HEK293T (cell line): ENCODE data around the gene ANTXRL.

Source experiments
- CTCF ChIA-PET: fragments of 350-600 bp; formaldehyde crosslinking; extraction: SDS; loops from one replicate; lab custom pipeline; 2021; ENCODE audit warnings: antibody characterized with exemption, inconsistent platforms; lab: Yijun Ruan, JAX
- POLR2A ChIA-PET: fragments of 350-600 bp; formaldehyde crosslinking; extraction: SDS; loops from one replicate; lab custom pipeline; 2020; ENCODE audit warnings: antibody characterized with exemption, inconsistent platforms; lab: Yijun Ruan, JAX
- DNase-seq: peaks from one replicate; pipeline ENCODE4 v3.0.0; 2012; ENCODE audit warnings: mixed read lengths; ENCODE audit errors: extremely low spot score
- ARNT ChIP-seq: fragments of 450-650 bp; IDR thresholded peaks from 2 replicates; pipeline ENCODE4 v1.6.1; 2017; ENCODE audit warnings: mild to moderate bottlenecking
- BHLHE40 ChIP-seq: fragments of 450-650 bp; IDR thresholded peaks from 2 replicates; pipeline ENCODE4 v1.6.1; 2016; ENCODE audit warnings: mild to moderate bottlenecking, moderate library complexity, borderline replicate concordance
- CTBP1 ChIP-seq: fragments of 450-650 bp; IDR thresholded peaks from 2 replicates; pipeline ENCODE4 v1.6.1; 2016; ENCODE audit warnings: borderline replicate concordance
- ELF4 ChIP-seq: fragments of 450-650 bp; IDR thresholded peaks from 2 replicates; pipeline ENCODE4 v1.6.1; 2017; ENCODE audit warnings: antibody characterized with exemption
- FOXA1 ChIP-seq: fragments of 450-650 bp; IDR thresholded peaks from 2 replicates; pipeline ENCODE4 v1.6.1; 2016; ENCODE audit warnings: mild to moderate bottlenecking
- FOXK2 ChIP-seq: fragments of 450-650 bp; IDR thresholded peaks from 2 replicates; pipeline ENCODE4 v1.6.1; 2016; ENCODE audit warnings: mild to moderate bottlenecking
- FOXM1 ChIP-seq: fragments of 450-650 bp; IDR thresholded peaks from 2 replicates; pipeline ENCODE4 v1.6.1; 2017; ENCODE audit warnings: mild to moderate bottlenecking, borderline replicate concordance
- HDGF ChIP-seq: fragments of 450-650 bp; IDR thresholded peaks from 2 replicates; pipeline ENCODE4 v1.6.1; 2017; ENCODE audit warnings: antibody characterized with exemption, borderline replicate concordance
- L3MBTL2 ChIP-seq: fragments of 450-650 bp; conservative IDR thresholded peaks from 2 replicates; pipeline ENCODE4 v1.6.1; 2016; ENCODE audit warnings: mild to moderate bottlenecking
- LEF1 ChIP-seq: fragments of 450-650 bp; IDR thresholded peaks from 2 replicates; pipeline ENCODE4 v1.6.1; 2017; ENCODE audit warnings: mild to moderate bottlenecking, borderline replicate concordance
- NFRKB ChIP-seq: fragments of 450-650 bp; IDR thresholded peaks from 2 replicates; pipeline ENCODE4 v1.6.1; 2016; ENCODE audit warnings: mild to moderate bottlenecking, moderate library complexity
- SP1 ChIP-seq: fragments of 450-650 bp; IDR thresholded peaks from 2 replicates; pipeline ENCODE4 v1.6.1; 2017
- SUZ12 ChIP-seq: fragments of 450-650 bp; IDR thresholded peaks from 2 replicates; pipeline ENCODE4 v1.6.1; 2016; ENCODE audit warnings: mild to moderate bottlenecking
- TARDBP ChIP-seq: fragments of 450-650 bp; IDR thresholded peaks from 2 replicates; pipeline ENCODE4 v1.6.1; 2016
- ZNF384 ChIP-seq: fragments of 450-650 bp; IDR thresholded peaks from 2 replicates; pipeline ENCODE4 v1.6.1; 2016
- TF ChIP-seq, protein P1 (sequence below): fragments of 450-650 bp; IDR thresholded peaks from 2 replicates; pipeline ENCODE4 v1.6.1; 2016

The ANTXRL gene

GRCh38 chr10:46286991-46287693, at the start of gene ANTXRL:
TSS of gene ANTXRL (plus strand) at chr10:46286997. CDS start at chr10:46287263, 266 bp downstream.
- POLR2A ChIA-PET = no interaction called here
- DNase-seq = no peak
- TF ChIP-seq FOXA1 = no peak
- CTCF ChIA-PET = no interaction called here

- CTCF ChIA-PET = interaction anchor here (0.6 to 2.2 kb wide), 2 partner anchors 9 to 58 kb away, joined by 3 to 5 read pairs; no protein-coding TSS in a partner anchor
- DNase-seq = no peak
- POLR2A ChIA-PET = no interaction called here
- TF ChIP-seq CTBP1 (no peak), ZNF384 (no peak), HDGF (no peak), FOXA1 (no peak)
Observed at GRCh38 chr10:46237815-46238510, 48.8 kb upstream of the ANTXRL start.

GRCh38 chr10:46239247-46239646, 47.5 kb upstream of the ANTXRL start:
- CTCF ChIA-PET = interaction anchor here (2.2 kb wide), 1 partner anchor 10 kb away, joined by 5 read pairs; no protein-coding TSS in a partner anchor
- TF ChIP-seq LEF1 (no peak), ELF4 (no peak), BHLHE40 (no peak), CTBP1 (no peak), ZNF384 (no peak), ARNT (no peak), SUZ12 (no peak), SP1 (no peak), TARDBP (no peak), HDGF (no peak), NFRKB (no peak), L3MBTL2 (no peak)
- TF ChIP-seq, protein P1, sequence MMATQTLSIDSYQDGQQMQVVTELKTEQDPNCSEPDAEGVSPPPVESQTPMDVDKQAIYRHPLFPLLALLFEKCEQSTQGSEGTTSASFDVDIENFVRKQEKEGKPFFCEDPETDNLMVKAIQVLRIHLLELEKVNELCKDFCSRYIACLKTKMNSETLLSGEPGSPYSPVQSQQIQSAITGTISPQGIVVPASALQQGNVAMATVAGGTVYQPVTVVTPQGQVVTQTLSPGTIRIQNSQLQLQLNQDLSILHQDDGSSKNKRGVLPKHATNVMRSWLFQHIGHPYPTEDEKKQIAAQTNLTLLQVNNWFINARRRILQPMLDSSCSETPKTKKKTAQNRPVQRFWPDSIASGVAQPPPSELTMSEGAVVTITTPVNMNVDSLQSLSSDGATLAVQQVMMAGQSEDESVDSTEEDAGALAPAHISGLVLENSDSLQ = no peak
- POLR2A ChIA-PET = no interaction called here
- DNase-seq = no peak

- CTCF ChIA-PET = no interaction called here
- TF ChIP-seq HDGF (no peak), TARDBP (no peak), ARNT (no peak), FOXM1 (no peak), FOXK2 (no peak), LEF1 (no peak), FOXA1 (no peak), SP1 (no peak), ELF4 (no peak), CTBP1 (no peak), NFRKB (no peak), BHLHE40 (no peak), SUZ12 (no peak), ZNF384 (no peak), L3MBTL2 (no peak)
- TF ChIP-seq, protein P1 = no peak
- POLR2A ChIA-PET = no interaction called here
- no peak for DNase-seq
Observed at GRCh38 chr10:46239993-46240683, 46.7 kb upstream of the ANTXRL start.

DNA sequence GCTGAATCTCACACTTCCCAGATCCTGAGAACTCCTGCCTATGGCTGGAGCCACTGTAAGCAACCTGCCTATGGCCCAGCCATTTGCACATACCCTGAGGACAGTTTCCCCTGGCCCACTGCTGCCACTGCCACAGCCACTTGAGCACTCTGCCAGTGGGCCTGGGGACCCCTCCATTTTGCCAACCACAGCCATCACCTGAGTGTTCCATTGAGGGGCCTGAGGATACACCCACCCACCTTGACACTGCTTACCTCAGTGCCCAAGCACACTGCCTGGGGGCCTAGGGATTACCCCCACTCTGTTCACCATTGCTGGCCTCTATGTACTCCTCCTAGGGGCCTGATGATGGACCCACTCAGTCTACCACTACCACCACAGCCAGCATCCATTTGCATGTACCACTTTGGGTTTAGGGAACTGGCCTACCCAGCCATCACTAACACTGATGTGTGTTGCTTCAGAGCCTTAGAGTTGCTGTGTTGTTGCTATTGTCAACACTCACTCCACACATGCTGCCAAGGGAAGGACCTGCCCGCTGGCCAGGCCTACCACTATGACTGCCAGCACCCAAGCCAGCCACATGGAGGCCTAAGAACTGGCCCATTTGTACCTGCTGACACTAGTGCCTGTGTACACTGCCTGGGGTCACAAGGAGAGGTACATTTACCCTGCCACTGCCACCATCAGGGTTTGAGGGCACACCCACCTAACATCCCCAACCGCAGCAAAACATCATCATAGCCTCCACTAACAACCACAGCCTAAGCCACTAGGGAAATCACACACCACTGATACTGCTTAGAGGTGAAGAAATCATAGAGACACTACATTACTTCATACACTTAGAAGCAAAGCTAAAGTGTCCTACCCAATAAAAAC, 45.9 kb upstream of the ANTXRL start:
- DNase-seq = no peak
- ChIA-PET POLR2A (no interaction called here), CTCF (no interaction called here)
- no peak for TF ChIP-seq NFRKB
- no peak for TF ChIP-seq LEF1
- TF ChIP-seq, protein P1 = no peak
- TF ChIP-seq FOXM1 = no peak
- TF ChIP-seq TARDBP = no peak
- TF ChIP-seq HDGF = no peak
- no peak for TF ChIP-seq ELF4
- no peak for TF ChIP-seq BHLHE40
- no peak for TF ChIP-seq FOXA1
- no peak for TF ChIP-seq FOXK2
- no peak for TF ChIP-seq ARNT
- TF ChIP-seq L3MBTL2 = no peak
